HL-60 (cell line): ENCODE measurements around the gene GMPPA.

ENCODE experiments used
- POLR2AphosphoS5 ChIP-seq: IDR thresholded peaks from 2 replicates; pipeline ENCODE4 v1.6.1; 2012; ENCODE audit warnings: low read depth
- SPI1 ChIP-seq: IDR thresholded peaks from 2 replicates; pipeline ENCODE4 v1.6.1; 2012; ENCODE audit warnings: low read depth, mild to moderate bottlenecking, borderline replicate concordance
- TF ChIP-seq, protein P1 (sequence below): IDR thresholded peaks from one replicate; pipeline ENCODE4 v1.5.1; 2011; ENCODE audit warnings: low read length, control low read depth, inconsistent platforms; ENCODE audit not compliant: insufficient read depth

- no peak for TF ChIP-seq POLR2AphosphoS5
- TF ChIP-seq, protein P1, sequence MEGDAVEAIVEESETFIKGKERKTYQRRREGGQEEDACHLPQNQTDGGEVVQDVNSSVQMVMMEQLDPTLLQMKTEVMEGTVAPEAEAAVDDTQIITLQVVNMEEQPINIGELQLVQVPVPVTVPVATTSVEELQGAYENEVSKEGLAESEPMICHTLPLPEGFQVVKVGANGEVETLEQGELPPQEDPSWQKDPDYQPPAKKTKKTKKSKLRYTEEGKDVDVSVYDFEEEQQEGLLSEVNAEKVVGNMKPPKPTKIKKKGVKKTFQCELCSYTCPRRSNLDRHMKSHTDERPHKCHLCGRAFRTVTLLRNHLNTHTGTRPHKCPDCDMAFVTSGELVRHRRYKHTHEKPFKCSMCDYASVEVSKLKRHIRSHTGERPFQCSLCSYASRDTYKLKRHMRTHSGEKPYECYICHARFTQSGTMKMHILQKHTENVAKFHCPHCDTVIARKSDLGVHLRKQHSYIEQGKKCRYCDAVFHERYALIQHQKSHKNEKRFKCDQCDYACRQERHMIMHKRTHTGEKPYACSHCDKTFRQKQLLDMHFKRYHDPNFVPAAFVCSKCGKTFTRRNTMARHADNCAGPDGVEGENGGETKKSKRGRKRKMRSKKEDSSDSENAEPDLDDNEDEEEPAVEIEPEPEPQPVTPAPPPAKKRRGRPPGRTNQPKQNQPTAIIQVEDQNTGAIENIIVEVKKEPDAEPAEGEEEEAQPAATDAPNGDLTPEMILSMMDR, result no peak
- no peak for TF ChIP-seq SPI1
Observed at GRCh38 chr2:219551441-219552381, 53.0 kb downstream of the GMPPA start.
